T-helper 2 cell treated with Interferon-gamma antibody and Interleukin-4, amounts not matched to agents 5 μg/mL and 100 μg/mL, for 36 hours (primary cell): Measurements from ENCODE around the gene ZFP36L2.
A peak's percentile ranks its signal among the peaks of the same experiment; 100 is the strongest.

ENCODE experiments used
- DNase-seq: peaks from one replicate; pipeline ENCODE4 v3.0.0; 2021; ENCODE audit warnings: low spot score
- H3K27ac Mint-ChIP-seq: one replicate; pipeline ENCODE4 v1.8.0; 2021; ENCODE audit warnings: mild to moderate bottlenecking, mixed read lengths
- H3K27me3 Mint-ChIP-seq: one replicate; pipeline ENCODE4 v1.8.0; 2021; ENCODE audit warnings: low read depth, mixed read lengths
- H3K36me3 Mint-ChIP-seq: one replicate; pipeline ENCODE4 v1.8.0; 2021; ENCODE audit warnings: low read depth, mixed read lengths
- H3K4me1 Mint-ChIP-seq: one replicate; pipeline ENCODE4 v1.8.0; 2021; ENCODE audit warnings: low read depth, mixed read lengths
- H3K4me3 Mint-ChIP-seq: one replicate; pipeline ENCODE4 v1.8.0; 2022; ENCODE audit warnings: mild to moderate bottlenecking, moderate library complexity, mixed read lengths
- H3K9me3 Mint-ChIP-seq: one replicate; pipeline ENCODE4 v1.8.0; 2021; ENCODE audit warnings: mixed read lengths

ZFP36L2 gene

GRCh38 chr2:43233218-43234212, 7.1 kb upstream of the ZFP36L2 start:
- Mint-ChIP-seq H3K27ac (no peak overlapping the region), H3K9me3 (no peaks in the 10 kb centered on the region), H3K4me3 (no peak overlapping the region), H3K27me3 (no peaks in the 10 kb centered on the region), H3K4me1 (peaks cover 18% of the 10 kb centered on the region), H3K36me3 (peaks cover 14% of the 10 kb centered on the region)
- DNase-seq, result no peak

GRCh38 chr2:43230951-43231827, 4.8 kb upstream of the ZFP36L2 start:
- H3K27me3 Mint-ChIP-seq, result no peaks in the 10 kb centered on the region
- peaks cover 21% of the 10 kb centered on the region for H3K4me1 Mint-ChIP-seq
- no peak overlapping the region for H3K4me3 Mint-ChIP-seq
- H3K27ac Mint-ChIP-seq, result no peak overlapping the region
- no peak for DNase-seq
- H3K9me3 Mint-ChIP-seq, result no peaks in the 10 kb centered on the region
- peaks cover 12% of the 10 kb centered on the region for H3K36me3 Mint-ChIP-seq

- no peak overlapping the region for H3K27ac Mint-ChIP-seq
- DNase-seq, result no peak
- no peak overlapping the region for H3K4me3 Mint-ChIP-seq
- peaks cover 16% of the 10 kb centered on the region for H3K36me3 Mint-ChIP-seq
- no peaks in the 10 kb centered on the region for H3K9me3 Mint-ChIP-seq
- no peaks in the 10 kb centered on the region for H3K27me3 Mint-ChIP-seq
- peaks cover 21% of the 10 kb centered on the region for H3K4me1 Mint-ChIP-seq
Observed at GRCh38 chr2:43230351-43230885, 4.0 kb upstream of the ZFP36L2 start.

- DNase-seq, result no peak
- H3K27me3 Mint-ChIP-seq, result no peaks in the 10 kb centered on the region
- peak overlapping the region; percentile 77 for H3K4me3 Mint-ChIP-seq
- peak overlapping the region; percentile 63 for H3K27ac Mint-ChIP-seq
- H3K36me3 Mint-ChIP-seq, result peaks cover 23% of the 10 kb centered on the region
- no peaks in the 10 kb centered on the region for H3K9me3 Mint-ChIP-seq
- H3K4me1 Mint-ChIP-seq, result peaks cover 21% of the 10 kb centered on the region
Observed at GRCh38 chr2:43228756-43229659, 2.6 kb upstream of the ZFP36L2 start.

GRCh38 chr2:43228321-43228751, 1.9 kb upstream of the ZFP36L2 start:
- H3K4me1 Mint-ChIP-seq, result peaks cover 23% of the 10 kb centered on the region
- no peaks in the 10 kb centered on the region for H3K27me3 Mint-ChIP-seq
- H3K4me3 Mint-ChIP-seq, result peak overlapping the region; percentile 86
- peaks cover 30% of the 10 kb centered on the region for H3K36me3 Mint-ChIP-seq
- no peak for DNase-seq
- no peak overlapping the region for H3K27ac Mint-ChIP-seq
- H3K9me3 Mint-ChIP-seq, result no peaks in the 10 kb centered on the region

GRCh38 chr2:43227830-43228281, 1.4 kb upstream of the ZFP36L2 start:
- H3K36me3 Mint-ChIP-seq, result peaks cover 32% of the 10 kb centered on the region

GRCh38 chr2:43226955-43227829, 786 bp upstream of the ZFP36L2 start:
- no peaks in the 10 kb centered on the region for H3K27me3 Mint-ChIP-seq
- H3K27ac Mint-ChIP-seq, result peak overlapping the region; percentile 89
- H3K4me3 Mint-ChIP-seq, result peak overlapping the region; percentile 86
- peak; percentile 71 for DNase-seq
- H3K36me3 Mint-ChIP-seq, result peaks cover 39% of the 10 kb centered on the region
- peaks cover 23% of the 10 kb centered on the region for H3K4me1 Mint-ChIP-seq
- no peaks in the 10 kb centered on the region for H3K9me3 Mint-ChIP-seq

More at GRCh38 chr2:43227830-43228281, 1.4 kb upstream of the ZFP36L2 start:
- peak overlapping the region; percentile 86 for H3K4me3 Mint-ChIP-seq
- DNase-seq, result no peak
- H3K27ac Mint-ChIP-seq, result peak overlapping the region; percentile 81
- peaks cover 23% of the 10 kb centered on the region for H3K4me1 Mint-ChIP-seq
- H3K9me3 Mint-ChIP-seq, result no peaks in the 10 kb centered on the region
- H3K27me3 Mint-ChIP-seq, result no peaks in the 10 kb centered on the region

- Mint-ChIP-seq H3K4me3 (peak overlapping the region; percentile 89), H3K4me1 (peaks cover 33% of the 10 kb centered on the region), H3K27me3 (no peaks in the 10 kb centered on the region), H3K9me3 (no peaks in the 10 kb centered on the region), H3K27ac (peak overlapping the region; percentile 90), H3K36me3 (peaks cover 47% of the 10 kb centered on the region)
- peak; percentile 87 for DNase-seq
Observed at GRCh38 chr2:43225788-43226557, 433 bp downstream of the ZFP36L2 start.

GRCh38 chr2:43225093-43225787, 1.2 kb downstream of the ZFP36L2 start:
- Mint-ChIP-seq H3K27me3 (no peaks in the 10 kb centered on the region), H3K9me3 (no peaks in the 10 kb centered on the region), H3K36me3 (peaks cover 49% of the 10 kb centered on the region), H3K4me1 (peaks cover 38% of the 10 kb centered on the region), H3K4me3 (peak overlapping the region; percentile 89), H3K27ac (peak overlapping the region; percentile 90)
- DNase-seq, result peak; percentile 69

GRCh38 chr2:43224571-43225092, 1.8 kb downstream of the ZFP36L2 start:
- Mint-ChIP-seq H3K27ac (peak overlapping the region; percentile 49), H3K9me3 (no peaks in the 10 kb centered on the region), H3K4me3 (peak overlapping the region; percentile 89), H3K27me3 (no peaks in the 10 kb centered on the region), H3K36me3 (peaks cover 48% of the 10 kb centered on the region), H3K4me1 (peaks cover 43% of the 10 kb centered on the region)
- DNase-seq, result peak; percentile 56

GRCh38 chr2:43224131-43224570, 2.3 kb downstream of the ZFP36L2 start:
- Mint-ChIP-seq H3K27ac (peak overlapping the region; percentile 99), H3K9me3 (no peaks in the 10 kb centered on the region), H3K4me3 (peak overlapping the region; percentile 89), H3K36me3 (peaks cover 44% of the 10 kb centered on the region), H3K4me1 (peaks cover 41% of the 10 kb centered on the region), H3K27me3 (no peaks in the 10 kb centered on the region)
- peak; percentile 65 for DNase-seq
